HepG2 (cell line): ENCODE results near the gene PPP1R1A. TPM values are rescaled to one million over a fixed set of nuclear protein-coding genes. Genes with fewer than 3 reads are reported as not detected.

ENCODE experiments used
- ARNTL ChIP-seq: sonication (generic); formaldehyde crosslinking; IDR thresholded peaks from 2 replicates; pipeline ENCODE4 v1.4.0; 2020; ENCODE audit warnings: mild to moderate bottlenecking, missing genetic modification reagents
- BRCA1 ChIP-seq: sonication (generic); formaldehyde crosslinking; IDR thresholded peaks from 2 replicates; pipeline ENCODE4 v1.4.0; 2020; ENCODE audit warnings: missing genetic modification reagents
- CEBPG ChIP-seq: IDR thresholded peaks from 2 replicates; pipeline ENCODE4 v1.6.1; 2016
- FOXA1 ChIP-seq, 2 experiments: fragments of 450-650 bp in 1 of 2; sonication (generic) in 1 of 2; formaldehyde crosslinking in 1 of 2; IDR thresholded peaks; 2 replicates each; pipeline versions ENCODE4 v1.4.0 to v1.6.1; 2016 to 2020; ENCODE audit warnings: missing genetic modification reagents in 1 of 2
- FOXA3 ChIP-seq: IDR thresholded peaks from 2 replicates; pipeline ENCODE4 v1.6.1; 2016; ENCODE audit warnings: missing genetic modification reagents, missing compliant biosample characterization
- FOXP1 ChIP-seq, 2 experiments: fragments of 450-650 bp in 1 of 2; IDR thresholded peaks; 2 replicates each; pipeline ENCODE4 v1.6.1; 2017 to 2018; ENCODE audit warnings: antibody characterized with exemption in 1 of 2
- GATAD2A ChIP-seq: IDR thresholded peaks from 2 replicates; pipeline ENCODE4 v1.6.1; 2016
- MAZ ChIP-seq, 2 experiments: sonication (generic) in 1 of 2; formaldehyde crosslinking in 1 of 2; IDR thresholded peaks; 2 replicates each; pipeline versions ENCODE4 v1.5.0 to v1.6.1; 2012 to 2020; ENCODE audit warnings: low read depth in 2 of 2, mild to moderate bottlenecking in 2 of 2, borderline replicate concordance in 1 of 2, improper control_type of control experiment in 1 of 2, low read length in 1 of 2, missing genetic modification reagents in 1 of 2, moderate library complexity in 1 of 2
- MEF2D ChIP-seq: sonication (generic); formaldehyde crosslinking; IDR thresholded peaks from 2 replicates; pipeline ENCODE4 v1.5.1; 2020; ENCODE audit warnings: mild to moderate bottlenecking, missing genetic modification reagents
- MTA3 ChIP-seq: sonication (generic); formaldehyde crosslinking; IDR thresholded peaks from 2 replicates; pipeline ENCODE4 v1.4.0; 2020; ENCODE audit warnings: missing genetic modification reagents
- PHF5A ChIP-seq: IDR thresholded peaks from one replicate; pipeline ENCODE4 v1.6.1; 2018; ENCODE audit warnings: low read depth, missing genetic modification reagents; ENCODE audit not compliant: unreplicated experiment
- RAD21 ChIP-seq: fragments of 450-650 bp; formaldehyde crosslinking; IDR thresholded peaks from 2 replicates; pipeline ENCODE4 v1.5.0; 2020; ENCODE audit warnings: mild to moderate bottlenecking
- SALL1 ChIP-seq: sonication (generic); formaldehyde crosslinking; IDR thresholded peaks from 2 replicates; pipeline ENCODE4 v1.8.0; 2022; ENCODE audit warnings: mild to moderate bottlenecking, missing genetic modification reagents
- SAP130 ChIP-seq: IDR thresholded peaks from 2 replicates; pipeline ENCODE4 v1.6.1; 2016; ENCODE audit warnings: low read depth
- SOX13 ChIP-seq, 3 experiments: fragments of 450-650 bp in 1 of 3; sonication (generic) in 1 of 3; formaldehyde crosslinking in 1 of 3; IDR thresholded peaks in 2 of 3; conservative IDR thresholded peaks in 1 of 3; 2 replicates each; pipeline versions ENCODE4 v1.5.0 to v1.6.1; 2016 to 2020; ENCODE audit warnings: antibody characterized with exemption in 1 of 3, mild to moderate bottlenecking in 1 of 3, missing compliant biosample characterization in 1 of 3, missing genetic modification reagents in 1 of 3, moderate library complexity in 1 of 3
- SOX6 ChIP-seq, 2 experiments: fragments of 450-650 bp in 1 of 2; sonication (generic) in 1 of 2; formaldehyde crosslinking in 1 of 2; IDR thresholded peaks; 2 replicates each; pipeline versions ENCODE4 v1.4.0 to v1.6.1; 2017 to 2020; ENCODE audit warnings: antibody characterized with exemption in 1 of 2, mild to moderate bottlenecking in 1 of 2, missing genetic modification reagents in 1 of 2
- TBL1XR1 ChIP-seq: fragments of 150-350 bp; IDR thresholded peaks from 2 replicates; pipeline ENCODE4 v1.6.1; 2014; ENCODE audit warnings: borderline replicate concordance, low read length; ENCODE audit not compliant: partially characterized antibody
- ZFX ChIP-seq: sonication (generic); formaldehyde crosslinking; IDR thresholded peaks from 2 replicates; pipeline ENCODE4 v1.4.0; 2020; ENCODE audit warnings: mild to moderate bottlenecking, low read depth, missing genetic modification reagents, moderate library complexity
- ZNF12 ChIP-seq: sonication (generic); formaldehyde crosslinking; IDR thresholded peaks from 2 replicates; pipeline ENCODE4 v1.5.0; 2020; ENCODE audit warnings: missing genetic modification reagents
- ZNF205 ChIP-seq: IDR thresholded peaks from 2 replicates; pipeline ENCODE4 v1.6.1; 2018; ENCODE audit warnings: missing biosample characterization, missing genetic modification reagents
- ZNF230 ChIP-seq: sonication (generic); formaldehyde crosslinking; IDR thresholded peaks from 2 replicates; pipeline ENCODE4 v1.4.0; 2020; ENCODE audit warnings: mild to moderate bottlenecking, missing genetic modification reagents
- ZNF275 ChIP-seq: sonication (generic); formaldehyde crosslinking; IDR thresholded peaks from 2 replicates; pipeline ENCODE4 v1.8.0; 2022; ENCODE audit warnings: missing genetic modification reagents, mild to moderate bottlenecking, inconsistent platforms, borderline replicate concordance
- ZNF317 ChIP-seq: sonication (generic); formaldehyde crosslinking; IDR thresholded peaks from 2 replicates; pipeline ENCODE4 v1.5.0; 2020; ENCODE audit warnings: mild to moderate bottlenecking, missing genetic modification reagents
- ZNF549 ChIP-seq: sonication (generic); formaldehyde crosslinking; IDR thresholded peaks from 2 replicates; pipeline ENCODE4 v1.5.0; 2020; ENCODE audit warnings: missing genetic modification reagents
- ZNF614 ChIP-seq: IDR thresholded peaks from 2 replicates; pipeline ENCODE4 v1.6.1; 2018; ENCODE audit warnings: missing biosample characterization, missing genetic modification reagents, inconsistent platforms, borderline replicate concordance
- ZNF724P ChIP-seq: sonication (generic); formaldehyde crosslinking; IDR thresholded peaks from 2 replicates; pipeline ENCODE4 v1.8.0; 2022; ENCODE audit warnings: missing genetic modification reagents, borderline replicate concordance
- polyA plus RNA-seq, 8 experiments: library from polyadenylated mRNA; depleted of rRNA in 3 of 8; stranded (reverse) in 7 of 8; unstranded in 1 of 8; fragments of >200 nt; fragmentation: Illumina TruSeq in 4 of 8; extraction: Trizol in 4 of 8; gene quantifications; 2 replicates each; pipeline versions ENCODE4 v1.2.1 to v1.2.3, GENCODE V29; 2011 to 2016; ENCODE audit warnings: low read depth in 4 of 8, missing spikeins in 1 of 8, mixed read lengths in 1 of 8; ENCODE audit not compliant: insufficient read depth in 1 of 8
- total RNA-seq, 5 experiments: library from RNA; depleted of rRNA; stranded (reverse); fragments of >200 nt; fragmentation: Illumina TruSeq; extraction: Trizol; gene quantifications; 2 replicates each; pipeline ENCODE4 v1.2.3, GENCODE V29; 2016; ENCODE audit warnings: low read depth in 1 of 5
- TF ChIP-seq, protein P1 (sequence below): sonication (generic); formaldehyde crosslinking; IDR thresholded peaks from 2 replicates; pipeline ENCODE4 v1.4.0; 2020; ENCODE audit warnings: missing genetic modification reagents, borderline replicate concordance

The PPP1R1A gene
- total and polyA plus RNA-seq, 2 of the 13 experiments (the other 11 are each of a cell fraction or from before 2014, with no cell fraction given) = 0.20 TPM; not detected in 1

DNA sequence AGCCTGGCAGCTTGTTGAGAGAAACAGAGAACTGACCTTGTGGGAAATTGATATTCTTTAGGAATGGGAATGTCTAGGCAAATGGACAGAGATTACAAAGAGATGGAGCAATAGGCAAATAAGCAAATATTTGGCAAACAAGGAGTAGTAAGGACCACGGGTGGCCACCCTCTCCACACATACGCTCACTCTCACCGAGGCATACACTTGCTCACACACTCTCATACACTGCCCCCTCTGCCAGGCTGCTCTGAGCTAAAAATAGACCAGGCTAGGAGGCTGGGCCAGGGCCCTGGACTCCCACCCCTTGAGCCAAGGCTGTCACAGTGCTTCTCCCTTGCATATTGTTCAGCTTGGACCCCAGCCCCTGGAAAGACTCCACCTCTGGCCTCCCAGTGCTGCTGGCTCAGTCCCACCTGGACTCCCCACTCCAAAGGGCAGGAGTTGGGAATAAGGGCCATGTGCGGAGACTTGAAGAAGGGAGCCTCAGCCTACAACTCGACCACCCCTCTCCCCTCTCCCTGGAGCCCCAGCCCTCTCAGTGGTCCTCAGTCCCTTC lies 1.1 kb downstream of the PPP1R1A start (continued):
- TF ChIP-seq ZNF275 (CRISPR knock-in tag) (no peak), PHF5A (CRISPR knock-in tag) (no peak), ZFX (CRISPR knock-in tag) (no peak), ZNF230 (no peak), ZNF205 (CRISPR knock-in tag) (no peak), BRCA1 (CRISPR knock-in tag) (no peak), FOXA3 (peak; percentile 72), ZNF317 (peak; percentile 96), ZNF12 (CRISPR knock-in tag) (peak; percentile 56; the same call in 1 of the 2 replicates), FOXP1 (IDR thresholded peaks at IDR 0.05) (no peak), FOXP1 (CRISPR knock-in tag; IDR thresholded peaks at IDR 0.05) (peak; percentile 48; the same call in 1 of the 2 replicates), SOX13 (IDR thresholded peaks at IDR 0.05) (no peak), SOX13 (CRISPR knock-in tag; conservative IDR thresholded peaks at IDR 0.05 in 1 of 2, IDR thresholded peaks at IDR 0.05 in 1 of 2) (peak in 1 of 2 experiments; percentile 46; a peak in 1 of 4 replicates), ZNF614 (no peak), RAD21 (CRISPR knock-in tag) (no peak), MTA3 (no peak), ZNF549 (no peak), MAZ (IDR thresholded peaks at IDR 0.05; ENCODE audit: borderline replicate concordance, low read depth, low read length) (no peak), MAZ (CRISPR knock-in tag; IDR thresholded peaks at IDR 0.05; ENCODE audit: low read depth) (peak; percentile 52; the same call in 1 of the 2 replicates), TBL1XR1 (no peak), GATAD2A (CRISPR knock-in tag) (peak; percentile 66), SOX6 (IDR thresholded peaks at IDR 0.05) (no peak), SOX6 (CRISPR knock-in tag; IDR thresholded peaks at IDR 0.05) (peak; percentile 71), SAP130 (no peak), ARNTL (CRISPR knock-in tag) (no peak), MEF2D (CRISPR knock-in tag) (peak; percentile 86; the same call in 1 of the 2 replicates), ZNF724P (CRISPR knock-in tag) (no peak), CEBPG (CRISPR knock-in tag) (peak; percentile 33; the same call in 1 of the 2 replicates), FOXA1 (IDR thresholded peaks at IDR 0.05) (no peak), FOXA1 (CRISPR knock-in tag; IDR thresholded peaks at IDR 0.05) (peak; percentile 73), SALL1 (peak; percentile 43)
- TF ChIP-seq, protein P1, sequence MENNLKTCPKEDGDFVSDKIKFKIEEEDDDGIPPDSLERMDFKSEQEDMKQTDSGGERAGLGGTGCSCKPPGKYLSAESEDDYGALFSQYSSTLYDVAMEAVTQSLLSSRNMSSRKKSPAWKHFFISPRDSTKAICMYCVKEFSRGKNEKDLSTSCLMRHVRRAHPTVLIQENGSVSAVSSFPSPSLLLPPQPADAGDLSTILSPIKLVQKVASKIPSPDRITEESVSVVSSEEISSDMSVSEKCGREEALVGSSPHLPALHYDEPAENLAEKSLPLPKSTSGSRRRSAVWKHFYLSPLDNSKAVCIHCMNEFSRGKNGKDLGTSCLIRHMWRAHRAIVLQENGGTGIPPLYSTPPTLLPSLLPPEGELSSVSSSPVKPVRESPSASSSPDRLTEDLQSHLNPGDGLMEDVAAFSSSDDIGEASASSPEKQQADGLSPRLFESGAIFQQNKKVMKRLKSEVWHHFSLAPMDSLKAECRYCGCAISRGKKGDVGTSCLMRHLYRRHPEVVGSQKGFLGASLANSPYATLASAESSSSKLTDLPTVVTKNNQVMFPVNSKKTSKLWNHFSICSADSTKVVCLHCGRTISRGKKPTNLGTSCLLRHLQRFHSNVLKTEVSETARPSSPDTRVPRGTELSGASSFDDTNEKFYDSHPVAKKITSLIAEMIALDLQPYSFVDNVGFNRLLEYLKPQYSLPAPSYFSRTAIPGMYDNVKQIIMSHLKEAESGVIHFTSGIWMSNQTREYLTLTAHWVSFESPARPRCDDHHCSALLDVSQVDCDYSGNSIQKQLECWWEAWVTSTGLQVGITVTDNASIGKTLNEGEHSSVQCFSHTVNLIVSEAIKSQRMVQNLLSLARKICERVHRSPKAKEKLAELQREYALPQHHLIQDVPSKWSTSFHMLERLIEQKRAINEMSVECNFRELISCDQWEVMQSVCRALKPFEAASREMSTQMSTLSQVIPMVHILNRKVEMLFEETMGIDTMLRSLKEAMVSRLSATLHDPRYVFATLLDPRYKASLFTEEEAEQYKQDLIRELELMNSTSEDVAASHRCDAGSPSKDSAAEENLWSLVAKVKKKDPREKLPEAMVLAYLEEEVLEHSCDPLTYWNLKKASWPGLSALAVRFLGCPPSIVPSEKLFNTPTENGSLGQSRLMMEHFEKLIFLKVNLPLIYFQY (CRISPR knock-in tag) = no peak
